ENCODE results near the gene TNFSF12. TPM values are rescaled to one million over a fixed set of nuclear protein-coding genes. Genes with fewer than 3 reads are reported as not detected.

The TNFSF12 gene
- total and polyA plus RNA-seq, 7 donors: 10.2 to 23.4 (median 14.4) TPM

DNA sequence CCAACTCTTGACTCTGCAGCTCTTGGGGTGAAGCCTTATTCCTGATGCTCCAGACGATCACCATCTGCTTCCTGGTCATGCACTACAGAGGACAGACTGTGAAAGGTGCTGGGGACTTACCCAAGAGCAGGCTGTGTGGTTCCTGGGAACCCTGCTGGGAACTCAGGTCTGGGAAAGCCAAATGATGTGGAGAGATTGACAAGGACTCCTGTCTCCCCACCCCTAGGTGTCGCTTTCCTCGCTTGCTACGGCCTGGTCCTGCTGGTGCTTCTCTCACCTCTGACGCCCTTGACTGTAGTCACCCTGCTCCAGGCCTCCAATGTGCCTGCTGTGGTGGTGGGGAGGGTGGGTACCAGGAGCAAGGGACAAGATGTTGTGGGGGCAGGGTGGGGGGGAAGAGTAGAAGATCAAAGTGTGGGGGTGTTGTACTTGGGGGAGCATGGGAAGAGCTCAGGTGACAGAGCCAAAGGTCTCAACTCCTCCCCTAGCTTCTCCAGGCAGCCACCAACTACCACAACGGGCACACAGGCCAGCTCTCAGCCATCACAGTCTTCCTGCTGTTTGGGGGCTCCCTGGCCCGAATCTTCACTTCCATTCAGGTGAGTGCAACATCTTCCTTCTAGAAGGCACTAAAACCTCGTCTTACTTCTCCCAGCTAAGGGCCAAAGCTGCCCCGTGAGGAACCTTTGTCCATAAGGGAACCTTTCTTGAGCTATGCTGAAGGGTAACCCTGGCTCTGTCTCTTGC is 38.0 kb downstream of the TNFSF12 start:
- DNase-seq (peak in 1 of 2 donors; percentile 56), ATAC-seq (no peak)
- intact Hi-C loops (cut with DNase I): loop anchor here in 1 of 2 donors (10.0 kb wide), 1 partner anchor 352 kb away; the partner anchor contains the start of genes DVL2 and PHF23
- WGBS, 3 donors: 64 to 73% (median 66%) methylated on average over 9 of the region's 9 CpGs
- TF ChIP-seq, protein P1, sequence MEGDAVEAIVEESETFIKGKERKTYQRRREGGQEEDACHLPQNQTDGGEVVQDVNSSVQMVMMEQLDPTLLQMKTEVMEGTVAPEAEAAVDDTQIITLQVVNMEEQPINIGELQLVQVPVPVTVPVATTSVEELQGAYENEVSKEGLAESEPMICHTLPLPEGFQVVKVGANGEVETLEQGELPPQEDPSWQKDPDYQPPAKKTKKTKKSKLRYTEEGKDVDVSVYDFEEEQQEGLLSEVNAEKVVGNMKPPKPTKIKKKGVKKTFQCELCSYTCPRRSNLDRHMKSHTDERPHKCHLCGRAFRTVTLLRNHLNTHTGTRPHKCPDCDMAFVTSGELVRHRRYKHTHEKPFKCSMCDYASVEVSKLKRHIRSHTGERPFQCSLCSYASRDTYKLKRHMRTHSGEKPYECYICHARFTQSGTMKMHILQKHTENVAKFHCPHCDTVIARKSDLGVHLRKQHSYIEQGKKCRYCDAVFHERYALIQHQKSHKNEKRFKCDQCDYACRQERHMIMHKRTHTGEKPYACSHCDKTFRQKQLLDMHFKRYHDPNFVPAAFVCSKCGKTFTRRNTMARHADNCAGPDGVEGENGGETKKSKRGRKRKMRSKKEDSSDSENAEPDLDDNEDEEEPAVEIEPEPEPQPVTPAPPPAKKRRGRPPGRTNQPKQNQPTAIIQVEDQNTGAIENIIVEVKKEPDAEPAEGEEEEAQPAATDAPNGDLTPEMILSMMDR (IDR thresholded peaks at IDR 0.05): no peak
- H3K27me3 ChIP-seq (ENCODE audit: insufficient read depth in 3 of 3, low read length in 2 of 3): no peaks in the 10 kb centered on the region
- peaks cover 4 to 41% of the 10 kb centered on the region in 2 donors for H3K36me3 ChIP-seq (ENCODE audit: insufficient read depth in 1 of 2, low read depth in 1 of 2)
- H3K9me3 ChIP-seq: no peaks in the 10 kb centered on the region
- H3K4me1 ChIP-seq: peaks cover 54% of the 10 kb centered on the region
- no peak overlapping the region for H3K4me3 ChIP-seq
- no peak overlapping the region for H3K27ac ChIP-seq

DNA sequence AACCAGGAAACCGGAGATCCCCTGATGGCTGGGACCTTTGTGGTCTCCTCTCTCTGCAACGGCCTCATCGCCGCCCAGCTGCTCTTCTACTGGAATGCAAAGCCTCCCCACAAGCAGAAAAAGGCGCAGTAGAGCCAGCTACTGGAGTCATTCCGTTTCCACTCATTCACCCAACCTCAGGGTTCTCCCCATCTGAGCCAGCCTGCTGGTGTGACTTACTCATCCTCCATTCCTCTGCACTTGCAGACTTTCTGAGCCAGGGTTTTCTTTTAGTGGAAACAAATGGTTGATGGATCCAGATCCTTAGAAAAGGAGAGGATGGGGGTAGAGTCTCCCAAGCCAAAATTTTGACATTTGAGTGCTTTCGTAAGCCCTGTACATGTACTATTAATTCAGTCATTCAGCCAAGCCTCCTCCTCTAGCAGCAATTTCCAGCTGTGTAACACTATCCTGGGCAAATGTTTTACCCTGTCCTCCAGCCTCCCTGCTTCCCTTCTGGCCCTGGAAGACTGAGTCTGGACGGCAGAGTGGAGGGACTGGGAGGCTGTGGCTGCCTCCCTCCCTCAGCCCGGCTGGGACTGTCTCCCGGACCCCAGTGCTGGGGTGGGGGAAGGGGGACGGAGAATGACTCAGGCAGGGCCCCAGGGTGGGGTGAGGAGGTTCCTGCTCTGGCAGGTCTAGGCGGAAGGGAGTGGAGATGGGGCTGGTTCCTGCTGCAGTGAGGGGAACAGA is 38.7 kb downstream of the TNFSF12 start:
- peak overlapping the region; percentile 8 for H3K27ac ChIP-seq
- H3K36me3 ChIP-seq (ENCODE audit: insufficient read depth in 1 of 2, low read depth in 1 of 2): peaks cover 8 to 49% of the 10 kb centered on the region in 2 donors
- no peaks in the 10 kb centered on the region for H3K9me3 ChIP-seq
- intact Hi-C loops (cut with DNase I): loop anchor here in 1 of 2 donors (2.0 to 10.0 kb wide), 2 partner anchors 73 to 353 kb away; partner anchors contain the start of genes DVL2 and PHF23
- 61 to 66% (median 63%) methylated on average over 12 of the region's 12 CpGs for WGBS, 3 donors
- no peak overlapping the region for H3K4me3 ChIP-seq
- DNase-seq (peak; percentile 25 to 48), ATAC-seq (no peak)
- peaks cover 48% of the 10 kb centered on the region for H3K4me1 ChIP-seq
- TF ChIP-seq, protein P1 (IDR thresholded peaks at IDR 0.05): no peak
- no peaks in the 10 kb centered on the region for H3K27me3 ChIP-seq (ENCODE audit: insufficient read depth in 3 of 3, low read length in 2 of 3)

DNA sequence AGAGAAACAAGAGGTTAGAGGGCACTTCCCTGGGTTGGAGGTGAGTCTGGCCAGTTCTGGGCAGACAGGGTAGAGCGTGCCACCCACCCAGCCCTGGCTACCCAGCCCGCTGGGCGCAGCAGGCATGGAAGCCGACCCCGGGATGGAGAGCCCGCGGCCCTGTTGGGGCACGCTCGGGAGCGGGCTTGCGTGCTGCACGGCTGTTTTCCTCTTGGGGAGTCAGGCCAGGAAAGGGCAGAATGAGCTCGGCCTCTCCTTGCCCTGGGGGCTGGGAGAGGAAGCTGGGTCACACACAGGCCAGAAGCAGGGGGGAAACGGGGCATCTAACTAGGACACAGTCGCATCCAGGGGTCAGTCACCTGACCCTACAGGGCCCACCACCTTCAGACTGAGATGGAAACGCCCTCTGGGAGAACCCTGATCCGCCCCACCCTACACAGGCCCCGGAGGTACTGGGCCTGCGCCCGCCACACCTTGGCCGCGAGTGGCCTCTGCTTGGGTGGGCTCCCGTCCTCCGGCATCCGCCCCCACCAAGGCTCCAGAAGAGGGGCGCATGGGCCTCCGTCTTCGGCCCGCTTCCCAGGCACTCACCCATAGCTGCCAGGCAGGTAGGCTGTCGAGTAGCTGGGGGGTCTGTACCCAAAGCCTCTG is 39.8 kb downstream of the TNFSF12 start:
- ATAC-seq: peak; percentile 0 to 3 (median 1)
- intact Hi-C loops (cut with DNase I): loop anchor here in 1 of 2 donors (2.0 to 10.0 kb wide), 2 partner anchors 74 to 354 kb away; partner anchors contain the start of genes DVL2 and PHF23
- TF ChIP-seq, protein P1 (IDR thresholded peaks at IDR 0.05): no peak
- 57 to 71% (median 57%) methylated on average over 28 to 30 of the region's 30 CpGs for WGBS, 3 donors
- Histone ChIP-seq H3K4me3 (peak overlapping the region; percentile 58), H3K4me1 (peaks cover 40% of the 10 kb centered on the region), H3K9me3 (no peaks in the 10 kb centered on the region), H3K36me3 (ENCODE audit: insufficient read depth in 1 of 2, low read depth in 1 of 2) (peaks cover 17 to 59% of the 10 kb centered on the region in 2 donors), H3K27me3 (ENCODE audit: insufficient read depth in 3 of 3, low read length in 2 of 3) (no peaks in the 10 kb centered on the region), H3K27ac (peak overlapping the region; percentile 69)
- peak in 1 of 2 donors; percentile 55 for DNase-seq

DNA sequence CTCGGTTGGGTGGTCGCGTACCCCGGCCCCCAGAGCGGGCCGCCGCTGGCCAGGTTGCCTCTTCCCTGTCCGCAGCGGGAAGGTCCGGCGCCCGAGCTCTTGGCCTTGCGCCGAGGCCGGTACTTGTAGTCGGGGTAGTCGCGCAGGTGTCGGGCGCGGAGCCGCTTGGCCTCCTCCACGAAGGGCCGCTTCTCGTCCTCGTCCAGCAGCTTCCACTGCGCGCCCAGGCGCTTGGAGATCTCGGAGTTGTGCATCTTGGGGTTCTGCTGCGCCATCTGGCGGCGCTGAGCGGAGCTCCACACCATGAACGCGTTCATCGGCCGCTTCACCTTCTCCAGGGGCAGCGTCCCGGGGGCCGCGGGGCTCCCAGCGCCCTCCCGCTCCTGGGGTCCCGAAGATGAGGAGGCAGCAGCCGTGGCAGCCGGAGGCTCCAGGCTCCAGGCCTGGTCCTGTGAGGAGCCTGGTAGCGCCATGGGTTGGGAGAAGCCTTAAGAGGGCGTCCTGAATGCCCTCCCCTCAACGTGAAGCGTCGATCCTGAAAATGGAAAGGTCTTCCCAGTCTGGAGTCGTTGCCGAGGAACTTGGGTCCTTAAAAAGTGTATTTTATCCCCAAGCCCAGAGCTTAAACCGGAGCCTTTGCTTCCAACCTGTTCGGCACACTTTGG is 40.5 kb downstream of the TNFSF12 start:
- 11 to 13% (median 12%) methylated on average over 49 to 56 of the region's 56 CpGs for WGBS, 3 donors
- Histone ChIP-seq H3K27ac (peak overlapping the region; percentile 69), H3K9me3 (no peaks in the 10 kb centered on the region), H3K27me3 (ENCODE audit: insufficient read depth in 3 of 3, low read length in 2 of 3) (no peaks in the 10 kb centered on the region), H3K4me1 (peaks cover 40% of the 10 kb centered on the region), H3K4me3 (peak overlapping the region; percentile 58), H3K36me3 (ENCODE audit: insufficient read depth in 1 of 2, low read depth in 1 of 2) (peaks cover 18 to 66% of the 10 kb centered on the region in 2 donors)
- TF ChIP-seq, protein P1 (IDR thresholded peaks at IDR 0.05): peak; percentile 87
- intact Hi-C loops (cut with DNase I): loop anchor here in 1 of 2 donors (2.0 to 10.0 kb wide), 2 partner anchors 75 to 355 kb away; partner anchors contain the start of genes DVL2 and PHF23
- DNase-seq (peak; percentile 87 to 93), ATAC-seq (peak; percentile 78 to 90 (median 84))

Data from psoas muscle (tissue), 8 donors.